Natural killer cell treated with Interleukin-12 subunit alpha and Interleukin-12 subunit beta and Interleukin-15 and Interleukin-18, amount 100 ng/mL, for 72 hours (primary cell): ENCODE measurements around the gene MAGEC3. TPM values are rescaled to one million over a fixed set of nuclear protein-coding genes. Genes with fewer than 3 reads are reported as not detected.

Source experiments
- ATAC-seq, 2 donors: fragments of 150-1000 bp; cut with Tn5 transposase in 1 of 2; sonication (Bioruptor Pico), chemical (Tn5 transposase) in 1 of 2; 2 replicates each; pipeline ENCODE4 v1.10.0; 2021
- DNase-seq: peaks from one replicate; pipeline ENCODE4 v3.0.0; 2022; ENCODE audit warnings: low spot score
- H3K27ac Mint-ChIP-seq, 2 donors: 1 replicate in 1 of 2; 2 replicates in 1 of 2; pipeline ENCODE4 v1.8.0; 2022; ENCODE audit warnings: mixed read lengths in 2 of 2, mild to moderate bottlenecking in 1 of 2, moderate library complexity in 1 of 2
- H3K27me3 Mint-ChIP-seq, 2 donors: 1 replicate in 1 of 2; 2 replicates in 1 of 2; pipeline ENCODE4 v1.8.0; 2022; ENCODE audit warnings: mixed read lengths in 2 of 2
- H3K36me3 Mint-ChIP-seq: one replicate; pipeline ENCODE4 v1.8.0; 2022; ENCODE audit warnings: mixed read lengths
- H3K4me1 Mint-ChIP-seq, 2 donors: 1 replicate in 1 of 2; 2 replicates in 1 of 2; pipeline ENCODE4 v1.8.0; 2022; ENCODE audit warnings: low read depth in 2 of 2, mixed read lengths in 2 of 2, mild to moderate bottlenecking in 1 of 2
- H3K4me3 Mint-ChIP-seq: one replicate; pipeline ENCODE4 v1.8.0; 2022; ENCODE audit warnings: mixed read lengths
- H3K9me3 Mint-ChIP-seq: 2 replicates; pipeline ENCODE4 v1.8.0; 2022; ENCODE audit warnings: mixed read lengths
- total RNA-seq, 2 donors: library from RNA; stranded (reverse); gene quantifications; one replicate each; pipeline ENCODE4 v1.2.3, GENCODE V29; 2022

The MAGEC3 gene
- total RNA-seq, 2 donors from 2014 or later = not detected

- Mint-ChIP-seq H3K4me3 (no peak overlapping the region), H3K9me3 (no peaks in the 10 kb centered on the region), H3K27me3 (peaks cover 0 to 10% of the 10 kb centered on the region in 2 donors), H3K4me1 (no peaks in the 10 kb centered on the region), H3K36me3 (peaks cover 5% of the 10 kb centered on the region), H3K27ac (no peak overlapping the region)
- DNase-seq (no peak), ATAC-seq (no peak)
These were observed 66.1 kb downstream of the MAGEC3 start for GRCh38 chrX:141904262-141904661.

- DNase-seq (no peak), ATAC-seq (no peak)
- Mint-ChIP-seq H3K9me3 (no peaks in the 10 kb centered on the region), H3K27me3 (no peaks in the 10 kb centered on the region), H3K4me3 (no peak overlapping the region), H3K4me1 (no peaks in the 10 kb centered on the region), H3K27ac (no peak overlapping the region), H3K36me3 (no peaks in the 10 kb centered on the region)
These were observed 79.7 kb downstream of the MAGEC3 start for GRCh38 chrX:141917801-141918200.

- Mint-ChIP-seq H3K4me1 (no peaks in the 10 kb centered on the region), H3K27ac (no peak overlapping the region), H3K9me3 (peaks cover 3% of the 10 kb centered on the region), H3K36me3 (no peaks in the 10 kb centered on the region), H3K4me3 (no peak overlapping the region), H3K27me3 (peaks cover 0 to 3% of the 10 kb centered on the region in 2 donors)
- DNase-seq = no peak
- no peak for ATAC-seq
These were observed 86.2 kb downstream of the MAGEC3 start for GRCh38 chrX:141924293-141924692.

GRCh38 chrX:141928432-141928831, 90.3 kb downstream of the MAGEC3 start:
- H3K27me3 Mint-ChIP-seq = peaks cover 0 to under 1% of the 10 kb centered on the region in 2 donors
- H3K36me3 Mint-ChIP-seq = no peaks in the 10 kb centered on the region
- no peak overlapping the region for H3K4me3 Mint-ChIP-seq
- no peak for DNase-seq
- H3K4me1 Mint-ChIP-seq = no peaks in the 10 kb centered on the region
- H3K27ac Mint-ChIP-seq = no peak overlapping the region
- H3K9me3 Mint-ChIP-seq = peaks cover under 1% of the 10 kb centered on the region
- ATAC-seq = no peak

GRCh38 chrX:141934059-141934641, 96.0 kb downstream of the MAGEC3 start:
- H3K9me3 Mint-ChIP-seq = no peaks in the 10 kb centered on the region
- H3K4me1 Mint-ChIP-seq = no peaks in the 10 kb centered on the region
- DNase-seq (no peak), ATAC-seq (no peak)
- no peak overlapping the region for H3K27ac Mint-ChIP-seq
- no peaks in the 10 kb centered on the region for H3K27me3 Mint-ChIP-seq
- no peak overlapping the region for H3K4me3 Mint-ChIP-seq
- no peaks in the 10 kb centered on the region for H3K36me3 Mint-ChIP-seq

GRCh38 chrX:141935645-141936044, 97.5 kb downstream of the MAGEC3 start:
- Mint-ChIP-seq H3K27me3 (no peaks in the 10 kb centered on the region), H3K4me1 (no peaks in the 10 kb centered on the region), H3K27ac (no peak overlapping the region), H3K4me3 (no peak overlapping the region), H3K36me3 (no peaks in the 10 kb centered on the region), H3K9me3 (no peaks in the 10 kb centered on the region)
- ATAC-seq (no peak), DNase-seq (no peak)

GRCh38 chrX:141936080-141936479, 98.0 kb downstream of the MAGEC3 start:
- no peaks in the 10 kb centered on the region for H3K9me3 Mint-ChIP-seq

GRCh38 chrX:141941234-141941633, 103.1 kb downstream of the MAGEC3 start:
- DNase-seq = no peak
- H3K9me3 Mint-ChIP-seq = no peaks in the 10 kb centered on the region
- H3K27ac Mint-ChIP-seq = no peak overlapping the region
- no peaks in the 10 kb centered on the region for H3K36me3 Mint-ChIP-seq
- no peaks in the 10 kb centered on the region for H3K4me1 Mint-ChIP-seq
- no peak for ATAC-seq
- no peak overlapping the region for H3K4me3 Mint-ChIP-seq
- no peaks in the 10 kb centered on the region for H3K27me3 Mint-ChIP-seq

More at GRCh38 chrX:141936080-141936479, 98.0 kb downstream of the MAGEC3 start:
- Mint-ChIP-seq H3K27ac (no peak overlapping the region), H3K36me3 (no peaks in the 10 kb centered on the region), H3K4me1 (no peaks in the 10 kb centered on the region), H3K27me3 (no peaks in the 10 kb centered on the region), H3K4me3 (no peak overlapping the region)
- no peak for ATAC-seq
- DNase-seq = no peak

- Mint-ChIP-seq H3K36me3 (no peaks in the 10 kb centered on the region), H3K27me3 (no peaks in the 10 kb centered on the region), H3K4me1 (no peaks in the 10 kb centered on the region), H3K9me3 (no peaks in the 10 kb centered on the region), H3K4me3 (no peak overlapping the region), H3K27ac (no peak overlapping the region)
- DNase-seq (no peak), ATAC-seq (no peak)
These were observed 107.3 kb downstream of the MAGEC3 start for GRCh38 chrX:141945426-141945825.

- H3K9me3 Mint-ChIP-seq = no peaks in the 10 kb centered on the region
- ATAC-seq = no peak
- no peaks in the 10 kb centered on the region for H3K4me1 Mint-ChIP-seq
- H3K27me3 Mint-ChIP-seq = no peaks in the 10 kb centered on the region
- H3K4me3 Mint-ChIP-seq = no peak overlapping the region
- no peak overlapping the region for H3K27ac Mint-ChIP-seq
- DNase-seq = no peak
- no peaks in the 10 kb centered on the region for H3K36me3 Mint-ChIP-seq
These were observed 109.2 kb downstream of the MAGEC3 start for GRCh38 chrX:141947350-141947749.

Other genes starting within 250 kb of the MAGEC3 start
- gene SPANXA2, start 248.6 kb upstream of the MAGEC3 start, total RNA-seq = not detected
- gene SPANXD, start 139.6 kb upstream of the MAGEC3 start, total RNA-seq = not detected
- gene MAGEC1, start 65.6 kb downstream of the MAGEC3 start, total RNA-seq = not detected